Measurements from ENCODE around the gene KCNA5. TPM values are rescaled to one million over a fixed set of nuclear protein-coding genes. Genes with fewer than 3 reads are reported as not detected.

KCNA5 gene
- total and polyA plus RNA-seq, 2 experiments from 2014 or later = 0.31 to 0.44 TPM

DNA sequence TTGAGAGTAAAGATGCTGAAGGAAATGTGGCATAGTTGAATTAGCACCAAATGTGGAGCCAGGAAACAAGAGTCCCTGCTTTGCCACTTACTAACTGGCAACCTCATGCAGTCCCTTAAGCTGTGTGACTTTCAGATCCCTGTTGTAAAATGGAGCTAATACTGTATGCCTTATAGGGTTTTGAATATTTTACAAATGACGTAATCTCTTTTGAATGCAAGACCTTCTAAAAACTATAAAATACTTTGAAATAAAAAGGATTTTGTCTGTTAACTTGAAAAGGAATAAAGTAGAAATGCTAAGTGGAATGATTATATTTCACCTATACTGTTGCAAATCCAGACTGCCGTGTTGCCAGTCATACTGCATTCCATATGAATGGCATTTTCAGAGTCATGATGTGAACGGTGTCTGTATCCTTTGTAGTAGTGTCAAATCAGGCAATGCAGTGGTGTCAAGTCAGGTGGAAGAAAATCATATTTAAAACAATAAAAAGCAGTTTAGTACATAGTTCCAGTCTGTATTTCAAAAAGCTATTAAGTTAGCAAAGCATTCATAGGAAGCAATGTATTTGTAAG lies 21.3 kb downstream of the KCNA5 start:
- Histone ChIP-seq H2AFZ (no peak overlapping the region), H3K79me2 (replicated peaks; ENCODE audit: insufficient read depth) (no peaks in the 10 kb centered on the region), H4K20me1 (replicated peaks; ENCODE audit: insufficient read depth) (no peaks in the 10 kb centered on the region), H3K9me2 (ENCODE audit: insufficient read depth) (no peaks in the 10 kb centered on the region), H3K4me3 (no peak overlapping the region), H3K27me3 (ENCODE audit: insufficient read depth) (no peaks in the 10 kb centered on the region), H3K4me1 (ENCODE audit: insufficient read depth) (no peaks in the 10 kb centered on the region), H3K36me3 (ENCODE audit: insufficient read depth) (no peaks in the 10 kb centered on the region), H3K27ac (ENCODE audit: low read depth) (no peak overlapping the region), H3K4me2 (no peak overlapping the region), H3F3A (replicated peaks; ENCODE audit: low read depth) (no peaks in the 10 kb centered on the region)
- Mint-ChIP-seq H3K36me3 (ENCODE audit: low read depth) (no peaks in the 10 kb centered on the region), H3K4me1 (peaks cover 2% of the 10 kb centered on the region; the same call in 1 of the 3 replicates), H3K9me3 (no peaks in the 10 kb centered on the region), H3K4me3 (no peak overlapping the region), H3K27me3 (ENCODE audit: insufficient read depth, low read depth, poor library complexity) (no peaks in the 10 kb centered on the region), H3K27ac (no peak overlapping the region)
- ATAC-seq (no peak), DNase-seq (ENCODE audit: low spot score) (no peak)
- TF ChIP-seq ZNF331 (CRISPR knock-in tag; IDR thresholded peaks at IDR 0.05; ENCODE audit: low read depth) (no peak), POLR2AphosphoS5 (IDR thresholded peaks at IDR 0.05; ENCODE audit: low read depth) (no peak), JUNB (IDR thresholded peaks at IDR 0.05; ENCODE audit: unreplicated experiment) (no peak), NANOG (IDR thresholded peaks at IDR 0.05; ENCODE audit: borderline replicate concordance) (no peak), EZH2 (IDR thresholded peaks at IDR 0.05; ENCODE audit: low read depth, unreplicated experiment) (no peak), CREB1 (CRISPR knock-in tag; IDR thresholded peaks at IDR 0.05; ENCODE audit: low read depth) (no peak), STAT1 (IDR thresholded peaks at IDR 0.05; ENCODE audit: unreplicated experiment) (no peak), EZH2phosphoT487 (IDR thresholded peaks at IDR 0.05; ENCODE audit: unreplicated experiment) (no peak), ZNF114 (CRISPR knock-in tag; IDR thresholded peaks at IDR 0.05) (no peak)
- TF ChIP-seq, protein P1, sequence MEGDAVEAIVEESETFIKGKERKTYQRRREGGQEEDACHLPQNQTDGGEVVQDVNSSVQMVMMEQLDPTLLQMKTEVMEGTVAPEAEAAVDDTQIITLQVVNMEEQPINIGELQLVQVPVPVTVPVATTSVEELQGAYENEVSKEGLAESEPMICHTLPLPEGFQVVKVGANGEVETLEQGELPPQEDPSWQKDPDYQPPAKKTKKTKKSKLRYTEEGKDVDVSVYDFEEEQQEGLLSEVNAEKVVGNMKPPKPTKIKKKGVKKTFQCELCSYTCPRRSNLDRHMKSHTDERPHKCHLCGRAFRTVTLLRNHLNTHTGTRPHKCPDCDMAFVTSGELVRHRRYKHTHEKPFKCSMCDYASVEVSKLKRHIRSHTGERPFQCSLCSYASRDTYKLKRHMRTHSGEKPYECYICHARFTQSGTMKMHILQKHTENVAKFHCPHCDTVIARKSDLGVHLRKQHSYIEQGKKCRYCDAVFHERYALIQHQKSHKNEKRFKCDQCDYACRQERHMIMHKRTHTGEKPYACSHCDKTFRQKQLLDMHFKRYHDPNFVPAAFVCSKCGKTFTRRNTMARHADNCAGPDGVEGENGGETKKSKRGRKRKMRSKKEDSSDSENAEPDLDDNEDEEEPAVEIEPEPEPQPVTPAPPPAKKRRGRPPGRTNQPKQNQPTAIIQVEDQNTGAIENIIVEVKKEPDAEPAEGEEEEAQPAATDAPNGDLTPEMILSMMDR (conservative IDR thresholded peaks at IDR 0.05; ENCODE audit: low read depth in 2 of 2) = no peak
- TF ChIP-seq, protein P2, sequence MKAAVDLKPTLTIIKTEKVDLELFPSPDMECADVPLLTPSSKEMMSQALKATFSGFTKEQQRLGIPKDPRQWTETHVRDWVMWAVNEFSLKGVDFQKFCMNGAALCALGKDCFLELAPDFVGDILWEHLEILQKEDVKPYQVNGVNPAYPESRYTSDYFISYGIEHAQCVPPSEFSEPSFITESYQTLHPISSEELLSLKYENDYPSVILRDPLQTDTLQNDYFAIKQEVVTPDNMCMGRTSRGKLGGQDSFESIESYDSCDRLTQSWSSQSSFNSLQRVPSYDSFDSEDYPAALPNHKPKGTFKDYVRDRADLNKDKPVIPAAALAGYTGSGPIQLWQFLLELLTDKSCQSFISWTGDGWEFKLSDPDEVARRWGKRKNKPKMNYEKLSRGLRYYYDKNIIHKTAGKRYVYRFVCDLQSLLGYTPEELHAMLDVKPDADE (IDR thresholded peaks at IDR 0.05) = no peak
- TF ChIP-seq, protein P3, sequence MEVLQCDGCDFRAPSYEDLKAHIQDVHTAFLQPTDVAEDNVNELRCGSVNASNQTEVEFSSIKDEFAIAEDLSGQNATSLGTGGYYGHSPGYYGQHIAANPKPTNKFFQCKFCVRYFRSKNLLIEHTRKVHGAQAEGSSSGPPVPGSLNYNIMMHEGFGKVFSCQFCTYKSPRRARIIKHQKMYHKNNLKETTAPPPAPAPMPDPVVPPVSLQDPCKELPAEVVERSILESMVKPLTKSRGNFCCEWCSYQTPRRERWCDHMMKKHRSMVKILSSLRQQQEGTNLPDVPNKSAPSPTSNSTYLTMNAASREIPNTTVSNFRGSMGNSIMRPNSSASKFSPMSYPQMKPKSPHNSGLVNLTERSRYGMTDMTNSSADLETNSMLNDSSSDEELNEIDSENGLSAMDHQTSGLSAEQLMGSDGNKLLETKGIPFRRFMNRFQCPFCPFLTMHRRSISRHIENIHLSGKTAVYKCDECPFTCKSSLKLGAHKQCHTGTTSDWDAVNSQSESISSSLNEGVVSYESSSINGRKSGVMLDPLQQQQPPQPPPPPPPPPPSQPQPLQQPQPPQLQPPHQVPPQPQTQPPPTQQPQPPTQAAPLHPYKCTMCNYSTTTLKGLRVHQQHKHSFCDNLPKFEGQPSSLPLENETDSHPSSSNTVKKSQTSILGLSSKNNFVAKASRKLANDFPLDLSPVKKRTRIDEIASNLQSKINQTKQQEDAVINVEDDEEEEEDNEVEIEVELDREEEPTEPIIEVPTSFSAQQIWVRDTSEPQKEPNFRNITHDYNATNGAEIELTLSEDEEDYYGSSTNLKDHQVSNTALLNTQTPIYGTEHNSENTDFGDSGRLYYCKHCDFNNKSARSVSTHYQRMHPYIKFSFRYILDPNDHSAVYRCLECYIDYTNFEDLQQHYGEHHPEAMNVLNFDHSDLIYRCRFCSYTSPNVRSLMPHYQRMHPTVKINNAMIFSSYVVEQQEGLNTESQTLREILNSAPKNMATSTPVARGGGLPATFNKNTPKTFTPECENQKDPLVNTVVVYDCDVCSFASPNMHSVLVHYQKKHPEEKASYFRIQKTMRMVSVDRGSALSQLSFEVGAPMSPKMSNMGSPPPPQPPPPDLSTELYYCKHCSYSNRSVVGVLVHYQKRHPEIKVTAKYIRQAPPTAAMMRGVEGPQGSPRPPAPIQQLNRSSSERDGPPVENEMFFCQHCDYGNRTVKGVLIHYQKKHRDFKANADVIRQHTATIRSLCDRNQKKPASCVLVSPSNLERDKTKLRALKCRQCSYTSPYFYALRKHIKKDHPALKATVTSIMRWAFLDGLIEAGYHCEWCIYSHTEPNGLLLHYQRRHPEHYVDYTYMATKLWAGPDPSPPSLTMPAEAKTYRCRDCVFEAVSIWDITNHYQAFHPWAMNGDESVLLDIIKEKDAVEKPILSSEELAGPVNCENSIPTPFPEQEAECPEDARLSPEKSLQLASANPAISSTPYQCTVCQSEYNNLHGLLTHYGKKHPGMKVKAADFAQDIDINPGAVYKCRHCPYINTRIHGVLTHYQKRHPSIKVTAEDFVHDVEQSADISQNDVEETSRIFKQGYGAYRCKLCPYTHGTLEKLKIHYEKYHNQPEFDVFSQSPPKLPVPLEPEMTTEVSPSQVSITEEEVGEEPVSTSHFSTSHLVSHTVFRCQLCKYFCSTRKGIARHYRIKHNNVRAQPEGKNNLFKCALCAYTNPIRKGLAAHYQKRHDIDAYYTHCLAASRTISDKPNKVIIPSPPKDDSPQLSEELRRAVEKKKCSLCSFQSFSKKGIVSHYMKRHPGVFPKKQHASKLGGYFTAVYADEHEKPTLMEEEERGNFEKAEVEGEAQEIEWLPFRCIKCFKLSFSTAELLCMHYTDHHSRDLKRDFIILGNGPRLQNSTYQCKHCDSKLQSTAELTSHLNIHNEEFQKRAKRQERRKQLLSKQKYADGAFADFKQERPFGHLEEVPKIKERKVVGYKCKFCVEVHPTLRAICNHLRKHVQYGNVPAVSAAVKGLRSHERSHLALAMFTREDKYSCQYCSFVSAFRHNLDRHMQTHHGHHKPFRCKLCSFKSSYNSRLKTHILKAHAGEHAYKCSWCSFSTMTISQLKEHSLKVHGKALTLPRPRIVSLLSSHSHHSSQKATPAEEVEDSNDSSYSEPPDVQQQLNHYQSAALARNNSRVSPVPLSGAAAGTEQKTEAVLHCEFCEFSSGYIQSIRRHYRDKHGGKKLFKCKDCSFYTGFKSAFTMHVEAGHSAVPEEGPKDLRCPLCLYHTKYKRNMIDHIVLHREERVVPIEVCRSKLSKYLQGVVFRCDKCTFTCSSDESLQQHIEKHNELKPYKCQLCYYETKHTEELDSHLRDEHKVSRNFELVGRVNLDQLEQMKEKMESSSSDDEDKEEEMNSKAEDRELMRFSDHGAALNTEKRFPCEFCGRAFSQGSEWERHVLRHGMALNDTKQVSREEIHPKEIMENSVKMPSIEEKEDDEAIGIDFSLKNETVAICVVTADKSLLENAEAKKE (CRISPR knock-in tag; IDR thresholded peaks at IDR 0.05) = no peak
- TF ChIP-seq, protein P4, sequence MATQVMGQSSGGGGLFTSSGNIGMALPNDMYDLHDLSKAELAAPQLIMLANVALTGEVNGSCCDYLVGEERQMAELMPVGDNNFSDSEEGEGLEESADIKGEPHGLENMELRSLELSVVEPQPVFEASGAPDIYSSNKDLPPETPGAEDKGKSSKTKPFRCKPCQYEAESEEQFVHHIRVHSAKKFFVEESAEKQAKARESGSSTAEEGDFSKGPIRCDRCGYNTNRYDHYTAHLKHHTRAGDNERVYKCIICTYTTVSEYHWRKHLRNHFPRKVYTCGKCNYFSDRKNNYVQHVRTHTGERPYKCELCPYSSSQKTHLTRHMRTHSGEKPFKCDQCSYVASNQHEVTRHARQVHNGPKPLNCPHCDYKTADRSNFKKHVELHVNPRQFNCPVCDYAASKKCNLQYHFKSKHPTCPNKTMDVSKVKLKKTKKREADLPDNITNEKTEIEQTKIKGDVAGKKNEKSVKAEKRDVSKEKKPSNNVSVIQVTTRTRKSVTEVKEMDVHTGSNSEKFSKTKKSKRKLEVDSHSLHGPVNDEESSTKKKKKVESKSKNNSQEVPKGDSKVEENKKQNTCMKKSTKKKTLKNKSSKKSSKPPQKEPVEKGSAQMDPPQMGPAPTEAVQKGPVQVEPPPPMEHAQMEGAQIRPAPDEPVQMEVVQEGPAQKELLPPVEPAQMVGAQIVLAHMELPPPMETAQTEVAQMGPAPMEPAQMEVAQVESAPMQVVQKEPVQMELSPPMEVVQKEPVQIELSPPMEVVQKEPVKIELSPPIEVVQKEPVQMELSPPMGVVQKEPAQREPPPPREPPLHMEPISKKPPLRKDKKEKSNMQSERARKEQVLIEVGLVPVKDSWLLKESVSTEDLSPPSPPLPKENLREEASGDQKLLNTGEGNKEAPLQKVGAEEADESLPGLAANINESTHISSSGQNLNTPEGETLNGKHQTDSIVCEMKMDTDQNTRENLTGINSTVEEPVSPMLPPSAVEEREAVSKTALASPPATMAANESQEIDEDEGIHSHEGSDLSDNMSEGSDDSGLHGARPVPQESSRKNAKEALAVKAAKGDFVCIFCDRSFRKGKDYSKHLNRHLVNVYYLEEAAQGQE (IDR thresholded peaks at IDR 0.05; ENCODE audit: unreplicated experiment) = no peak

Data from GM23338 (cell line).